Parathyroid adenoma (tissue), 2 donors: ENCODE data around the gene FBXW8.

Source experiments
- H2AFZ ChIP-seq: fragments of 300-600 bp; sonication (generic); one replicate; pipeline ENCODE4 v1.7.0; 2017; ENCODE audit warnings: antibody characterized with exemption, mild to moderate bottlenecking
- H3K27ac ChIP-seq: fragments of 300-600 bp; sonication (generic); one replicate; pipeline ENCODE4 v1.7.0; 2017
- H3K27me3 ChIP-seq: fragments of 300-600 bp; sonication (generic); one replicate; pipeline ENCODE4 v1.7.0; 2017; ENCODE audit warnings: low read length; ENCODE audit not compliant: control insufficient read depth, insufficient read depth
- H3K36me3 ChIP-seq: fragments of 300-600 bp; sonication (generic); one replicate; pipeline ENCODE4 v1.7.0; 2017; ENCODE audit warnings: low read length; ENCODE audit not compliant: control insufficient read depth, insufficient read depth
- H3K4me1 ChIP-seq: fragments of 300-600 bp; sonication (generic); one replicate; pipeline ENCODE4 v1.7.0; 2017; ENCODE audit warnings: control low read depth
- H3K4me2 ChIP-seq: fragments of 300-600 bp; sonication (generic); one replicate; pipeline ENCODE4 v1.7.0; 2017; ENCODE audit warnings: low read length
- H3K4me3 ChIP-seq: fragments of 300-600 bp; sonication (generic); one replicate; pipeline ENCODE4 v1.7.0; 2017; ENCODE audit warnings: low read depth, low read length
- H3K79me2 ChIP-seq: fragments of 300-600 bp; sonication (generic); one replicate; pipeline ENCODE4 v1.7.0; 2017; ENCODE audit warnings: control low read depth
- H3K9ac ChIP-seq: fragments of 300-600 bp; sonication (generic); one replicate; pipeline ENCODE4 v1.7.0; 2017; ENCODE audit warnings: mild to moderate bottlenecking
- H3K9me3 ChIP-seq: fragments of 300-600 bp; sonication (generic); one replicate; pipeline ENCODE4 v1.7.0; 2017; ENCODE audit warnings: low read length; ENCODE audit not compliant: control insufficient read depth
- TF ChIP-seq, protein P1 (sequence below): fragments of 300-600 bp; sonication (generic); IDR thresholded peaks from one replicate; pipeline ENCODE4 v1.7.0; 2017; ENCODE audit warnings: antibody characterized with exemption, mild to moderate bottlenecking
- donor health status: primary hyperparathyroidism.

The FBXW8 gene

DNA sequence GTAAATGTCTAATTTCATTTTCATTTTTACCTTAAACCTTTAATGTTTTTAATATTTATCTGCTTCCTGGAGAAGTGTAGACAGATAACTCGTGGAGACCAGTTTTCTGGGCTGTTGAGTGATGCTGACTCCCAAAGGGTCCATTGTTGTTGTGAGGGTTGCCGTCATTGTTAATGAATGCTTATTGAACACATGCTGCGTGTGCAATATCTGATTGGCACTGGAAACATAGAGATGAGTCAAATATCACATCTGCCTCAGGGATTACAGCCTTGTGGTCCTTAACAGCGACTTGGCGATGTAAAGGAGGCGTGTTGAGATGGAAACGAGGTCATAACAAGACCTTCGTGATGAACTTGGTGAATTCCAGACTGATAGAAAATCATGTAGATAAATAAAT is 85.9 kb downstream of the FBXW8 start:
- Histone ChIP-seq H3K79me2 (no peaks in the 10 kb centered on the region), H2AFZ (no peak overlapping the region), H3K36me3 (no peaks in the 10 kb centered on the region), H3K27ac (no peak overlapping the region), H3K9me3 (no peaks in the 10 kb centered on the region), H3K27me3 (no peaks in the 10 kb centered on the region), H3K4me2 (no peak overlapping the region), H3K9ac (no peak overlapping the region), H3K4me3 (no peak overlapping the region), H3K4me1 (no peaks in the 10 kb centered on the region)
- TF ChIP-seq, protein P1, sequence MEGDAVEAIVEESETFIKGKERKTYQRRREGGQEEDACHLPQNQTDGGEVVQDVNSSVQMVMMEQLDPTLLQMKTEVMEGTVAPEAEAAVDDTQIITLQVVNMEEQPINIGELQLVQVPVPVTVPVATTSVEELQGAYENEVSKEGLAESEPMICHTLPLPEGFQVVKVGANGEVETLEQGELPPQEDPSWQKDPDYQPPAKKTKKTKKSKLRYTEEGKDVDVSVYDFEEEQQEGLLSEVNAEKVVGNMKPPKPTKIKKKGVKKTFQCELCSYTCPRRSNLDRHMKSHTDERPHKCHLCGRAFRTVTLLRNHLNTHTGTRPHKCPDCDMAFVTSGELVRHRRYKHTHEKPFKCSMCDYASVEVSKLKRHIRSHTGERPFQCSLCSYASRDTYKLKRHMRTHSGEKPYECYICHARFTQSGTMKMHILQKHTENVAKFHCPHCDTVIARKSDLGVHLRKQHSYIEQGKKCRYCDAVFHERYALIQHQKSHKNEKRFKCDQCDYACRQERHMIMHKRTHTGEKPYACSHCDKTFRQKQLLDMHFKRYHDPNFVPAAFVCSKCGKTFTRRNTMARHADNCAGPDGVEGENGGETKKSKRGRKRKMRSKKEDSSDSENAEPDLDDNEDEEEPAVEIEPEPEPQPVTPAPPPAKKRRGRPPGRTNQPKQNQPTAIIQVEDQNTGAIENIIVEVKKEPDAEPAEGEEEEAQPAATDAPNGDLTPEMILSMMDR = no peak

- Histone ChIP-seq H3K9me3 (no peaks in the 10 kb centered on the region), H3K27ac (no peak overlapping the region), H2AFZ (no peak overlapping the region), H3K27me3 (no peaks in the 10 kb centered on the region), H3K4me1 (no peaks in the 10 kb centered on the region), H3K9ac (no peak overlapping the region), H3K36me3 (no peaks in the 10 kb centered on the region), H3K4me2 (no peak overlapping the region), H3K79me2 (no peaks in the 10 kb centered on the region), H3K4me3 (no peak overlapping the region)
- TF ChIP-seq, protein P1 = no peak
These were observed 88.3 kb downstream of the FBXW8 start for GRCh38 chr12:116999066-116999465.

- Histone ChIP-seq H3K36me3 (no peaks in the 10 kb centered on the region), H3K9ac (no peak overlapping the region), H3K4me2 (no peak overlapping the region), H3K4me1 (no peaks in the 10 kb centered on the region), H3K9me3 (no peaks in the 10 kb centered on the region), H3K27me3 (no peaks in the 10 kb centered on the region), H3K4me3 (no peak overlapping the region), H3K27ac (no peak overlapping the region), H3K79me2 (no peaks in the 10 kb centered on the region), H2AFZ (no peak overlapping the region)
- TF ChIP-seq, protein P1 = no peak
These were observed 89.6 kb downstream of the FBXW8 start for GRCh38 chr12:117000316-117000715.

GRCh38 chr12:117002051-117002817 is 91.5 kb downstream of the FBXW8 start:
- no peak overlapping the region for H3K4me2 ChIP-seq
- H3K9ac ChIP-seq = no peak overlapping the region
- no peak overlapping the region for H3K27ac ChIP-seq
- H3K79me2 ChIP-seq = no peaks in the 10 kb centered on the region
- no peaks in the 10 kb centered on the region for H3K36me3 ChIP-seq
- H3K4me3 ChIP-seq = no peak overlapping the region
- no peaks in the 10 kb centered on the region for H3K27me3 ChIP-seq
- H3K9me3 ChIP-seq = no peaks in the 10 kb centered on the region
- TF ChIP-seq, protein P1 = no peak
- H2AFZ ChIP-seq = no peak overlapping the region
- H3K4me1 ChIP-seq = no peaks in the 10 kb centered on the region

DNA sequence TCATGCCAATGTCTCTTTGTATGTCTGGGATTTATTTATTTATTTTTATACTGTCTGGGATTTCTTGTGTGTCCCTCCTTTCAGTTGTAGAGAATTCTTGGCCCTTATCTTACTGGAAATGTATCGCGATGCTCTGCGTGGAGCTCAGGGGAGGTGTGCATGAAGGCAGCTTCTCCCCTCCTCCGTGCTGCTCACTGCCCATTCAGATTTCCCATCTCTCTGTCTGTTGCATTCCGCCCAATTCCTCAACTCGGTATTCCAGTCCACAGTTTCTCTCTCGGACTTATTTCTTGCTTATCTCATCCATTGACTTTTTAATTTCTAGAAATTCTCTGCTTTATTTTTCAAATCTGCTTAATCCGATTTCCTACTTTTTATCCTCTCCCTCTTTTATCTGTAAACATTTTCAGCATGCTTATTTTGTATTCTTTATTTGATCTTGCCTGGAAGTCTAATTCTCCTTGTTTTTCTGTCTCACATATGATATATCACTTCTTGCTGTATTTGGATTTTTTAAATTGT is 93.2 kb downstream of the FBXW8 start:
- Histone ChIP-seq H3K36me3 (no peaks in the 10 kb centered on the region), H3K79me2 (no peaks in the 10 kb centered on the region), H3K4me3 (no peak overlapping the region), H3K27ac (no peak overlapping the region), H3K9ac (no peak overlapping the region), H3K27me3 (no peaks in the 10 kb centered on the region), H2AFZ (no peak overlapping the region), H3K4me2 (no peak overlapping the region), H3K9me3 (no peaks in the 10 kb centered on the region), H3K4me1 (no peaks in the 10 kb centered on the region)
- TF ChIP-seq, protein P1 = no peak
